SK-N-SH treated with all-trans-retinoic acid at 6 μM for 48 hours (cell line): Measurements from ENCODE around the gene ADD1.

Source experiments
- ATAC-seq: fragments of 200-7000 bp; cut with Tn5 transposase; 3 replicates; pipeline ENCODE4 v1.9.1; 2020; ENCODE audit warnings: mild to moderate bottlenecking, moderate library complexity
- BACH2 ChIP-seq: fragments of 250-450 bp; sonication (Bioruptor Pico); IDR thresholded peaks from 2 replicates; pipeline ENCODE4 v1.9.0; 2021; ENCODE audit warnings: mild to moderate bottlenecking, borderline replicate concordance
- CREB5 ChIP-seq: fragments of 250-450 bp; sonication (Bioruptor Pico); IDR thresholded peaks from 2 replicates; pipeline ENCODE4 v1.5.1; 2020; ENCODE audit warnings: low read depth, mild to moderate bottlenecking, moderate library complexity
- CSDC2 ChIP-seq: fragments of 250-450 bp; sonication (Bioruptor Pico); IDR thresholded peaks from 2 replicates; pipeline ENCODE4 v1.5.0; 2020; ENCODE audit warnings: mild to moderate bottlenecking, moderate library complexity
- CSRNP3 ChIP-seq: fragments of 250-450 bp; sonication (Bioruptor Pico); IDR thresholded peaks from 2 replicates; pipeline ENCODE4 v1.5.1; 2021; ENCODE audit warnings: mild to moderate bottlenecking, moderate library complexity
- ESRRG ChIP-seq: fragments of 250-450 bp; sonication (Bioruptor Pico); IDR thresholded peaks from 2 replicates; pipeline ENCODE4 v1.6.1; 2021; ENCODE audit warnings: mild to moderate bottlenecking
- GLIS3 ChIP-seq: fragments of 250-450 bp; sonication (Bioruptor Pico); IDR thresholded peaks from 2 replicates; pipeline ENCODE4 v1.5.0; 2020; ENCODE audit warnings: mild to moderate bottlenecking, moderate library complexity
- POU6F1 ChIP-seq: fragments of 250-450 bp; sonication (Bioruptor Pico); IDR thresholded peaks from 2 replicates; pipeline ENCODE4 v1.8.0; 2021; ENCODE audit warnings: low read depth, mild to moderate bottlenecking, moderate library complexity, borderline replicate concordance
- PPARA ChIP-seq: fragments of 250-450 bp; sonication (Bioruptor Pico); IDR thresholded peaks from 2 replicates; pipeline ENCODE4 v1.5.0; 2020; ENCODE audit warnings: mild to moderate bottlenecking, borderline replicate concordance
- RARB ChIP-seq: fragments of 250-450 bp; sonication (Bioruptor Pico); IDR thresholded peaks from 2 replicates; pipeline ENCODE4 v1.8.0; 2021; ENCODE audit warnings: mild to moderate bottlenecking, moderate library complexity
- SNAI2 ChIP-seq: fragments of 250-450 bp; sonication (Bioruptor Pico); IDR thresholded peaks from 2 replicates; pipeline ENCODE4 v1.5.0; 2020; ENCODE audit warnings: mild to moderate bottlenecking, moderate library complexity
- TCF4 ChIP-seq: fragments of 250-450 bp; sonication (Bioruptor Pico); IDR thresholded peaks from 2 replicates; pipeline ENCODE4 v1.8.0; 2021; ENCODE audit warnings: mild to moderate bottlenecking, moderate library complexity, borderline replicate concordance
- ZC3H10 ChIP-seq: fragments of 250-450 bp; sonication (Bioruptor Pico); IDR thresholded peaks from 2 replicates; pipeline ENCODE4 v1.5.1; 2021; ENCODE audit warnings: mild to moderate bottlenecking, moderate library complexity
- ZFP30 ChIP-seq: fragments of 450-650 bp; formaldehyde crosslinking; IDR thresholded peaks from 2 replicates; pipeline ENCODE4 v1.5.0; 2022; ENCODE audit warnings: mild to moderate bottlenecking, moderate library complexity
- ZNF565 ChIP-seq: fragments of 450-650 bp; formaldehyde crosslinking; conservative IDR thresholded peaks from 2 replicates; pipeline ENCODE4 v1.5.0; 2020; ENCODE audit warnings: low read depth, mild to moderate bottlenecking, moderate library complexity
- ZNF70 ChIP-seq: fragments of 450-650 bp; formaldehyde crosslinking; IDR thresholded peaks from 2 replicates; pipeline ENCODE4 v1.5.0; 2020; ENCODE audit warnings: mild to moderate bottlenecking, moderate library complexity
- ZNF8 ChIP-seq: fragments of 450-650 bp; formaldehyde crosslinking; IDR thresholded peaks from 2 replicates; pipeline ENCODE4 v1.5.0; 2020; ENCODE audit warnings: mild to moderate bottlenecking, moderate library complexity

The ADD1 gene

GRCh38 chr4:2971275-2971674 is 127.6 kb downstream of the ADD1 start:
- TF ChIP-seq TCF4 (CRISPR knock-in tag) (no peak), ZC3H10 (CRISPR knock-in tag) (no peak), ESRRG (CRISPR knock-in tag) (no peak), CSDC2 (no peak), BACH2 (CRISPR knock-in tag) (no peak), ZNF70 (no peak), POU6F1 (CRISPR knock-in tag) (no peak), PPARA (no peak), SNAI2 (CRISPR knock-in tag) (no peak), GLIS3 (CRISPR knock-in tag) (no peak), ZNF565 (CRISPR knock-in tag) (no peak), RARB (CRISPR knock-in tag) (no peak), CSRNP3 (CRISPR knock-in tag) (no peak), CREB5 (CRISPR knock-in tag) (no peak)
- ATAC-seq, result no peak

GRCh38 chr4:2977211-2978088 is 133.8 kb downstream of the ADD1 start:
- ATAC-seq, result peak; percentile 65
- no peak for TF ChIP-seq ZFP30 (CRISPR knock-in tag)
- no peak for TF ChIP-seq POU6F1 (CRISPR knock-in tag)
- TF ChIP-seq ZNF8, result no peak
